ENCODE results near the gene CFAP206.

DNA sequence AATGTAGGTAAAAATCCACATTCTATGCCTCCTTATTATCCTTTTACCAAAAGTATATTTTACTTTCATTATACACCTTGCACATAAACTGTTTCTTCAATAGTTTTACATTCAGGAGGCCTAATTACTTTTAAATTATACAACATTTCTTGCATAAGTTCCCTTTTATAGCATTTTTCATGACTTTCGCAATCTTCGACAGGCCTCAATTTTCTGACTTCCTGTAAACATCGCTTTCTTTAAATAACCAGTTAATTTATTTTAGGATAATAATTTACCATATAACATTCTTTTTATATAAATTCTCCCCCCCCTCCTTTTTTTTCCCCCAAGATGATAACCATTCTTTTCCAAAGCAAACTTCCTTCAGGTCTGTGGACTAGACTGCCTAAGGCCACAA is 74.2 kb downstream of the CFAP206 start:
- no peak for TF ChIP-seq TOX (CRISPR knock-in tag; IDR thresholded peaks at IDR 0.05; ENCODE audit: borderline replicate concordance)
- no peak for TF ChIP-seq BACH2 (CRISPR knock-in tag; IDR thresholded peaks at IDR 0.05; ENCODE audit: borderline replicate concordance)
- TF ChIP-seq, protein P1, sequence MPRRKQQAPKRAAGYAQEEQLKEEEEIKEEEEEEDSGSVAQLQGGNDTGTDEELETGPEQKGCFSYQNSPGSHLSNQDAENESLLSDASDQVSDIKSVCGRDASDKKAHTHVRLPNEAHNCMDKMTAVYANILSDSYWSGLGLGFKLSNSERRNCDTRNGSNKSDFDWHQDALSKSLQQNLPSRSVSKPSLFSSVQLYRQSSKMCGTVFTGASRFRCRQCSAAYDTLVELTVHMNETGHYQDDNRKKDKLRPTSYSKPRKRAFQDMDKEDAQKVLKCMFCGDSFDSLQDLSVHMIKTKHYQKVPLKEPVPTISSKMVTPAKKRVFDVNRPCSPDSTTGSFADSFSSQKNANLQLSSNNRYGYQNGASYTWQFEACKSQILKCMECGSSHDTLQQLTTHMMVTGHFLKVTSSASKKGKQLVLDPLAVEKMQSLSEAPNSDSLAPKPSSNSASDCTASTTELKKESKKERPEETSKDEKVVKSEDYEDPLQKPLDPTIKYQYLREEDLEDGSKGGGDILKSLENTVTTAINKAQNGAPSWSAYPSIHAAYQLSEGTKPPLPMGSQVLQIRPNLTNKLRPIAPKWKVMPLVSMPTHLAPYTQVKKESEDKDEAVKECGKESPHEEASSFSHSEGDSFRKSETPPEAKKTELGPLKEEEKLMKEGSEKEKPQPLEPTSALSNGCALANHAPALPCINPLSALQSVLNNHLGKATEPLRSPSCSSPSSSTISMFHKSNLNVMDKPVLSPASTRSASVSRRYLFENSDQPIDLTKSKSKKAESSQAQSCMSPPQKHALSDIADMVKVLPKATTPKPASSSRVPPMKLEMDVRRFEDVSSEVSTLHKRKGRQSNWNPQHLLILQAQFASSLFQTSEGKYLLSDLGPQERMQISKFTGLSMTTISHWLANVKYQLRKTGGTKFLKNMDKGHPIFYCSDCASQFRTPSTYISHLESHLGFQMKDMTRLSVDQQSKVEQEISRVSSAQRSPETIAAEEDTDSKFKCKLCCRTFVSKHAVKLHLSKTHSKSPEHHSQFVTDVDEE (CRISPR knock-in tag; IDR thresholded peaks at IDR 0.05): no peak
- TF ChIP-seq ZFP3 (CRISPR knock-in tag; IDR thresholded peaks at IDR 0.05): no peak
- TF ChIP-seq, protein P2, sequence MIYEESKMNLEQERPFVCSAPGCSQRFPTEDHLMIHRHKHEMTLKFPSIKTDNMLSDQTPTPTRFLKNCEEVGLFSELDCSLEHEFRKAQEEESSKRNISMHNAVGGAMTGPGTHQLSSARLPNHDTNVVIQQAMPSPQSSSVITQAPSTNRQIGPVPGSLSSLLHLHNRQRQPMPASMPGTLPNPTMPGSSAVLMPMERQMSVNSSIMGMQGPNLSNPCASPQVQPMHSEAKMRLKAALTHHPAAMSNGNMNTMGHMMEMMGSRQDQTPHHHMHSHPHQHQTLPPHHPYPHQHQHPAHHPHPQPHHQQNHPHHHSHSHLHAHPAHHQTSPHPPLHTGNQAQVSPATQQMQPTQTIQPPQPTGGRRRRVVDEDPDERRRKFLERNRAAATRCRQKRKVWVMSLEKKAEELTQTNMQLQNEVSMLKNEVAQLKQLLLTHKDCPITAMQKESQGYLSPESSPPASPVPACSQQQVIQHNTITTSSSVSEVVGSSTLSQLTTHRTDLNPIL (CRISPR knock-in tag; IDR thresholded peaks at IDR 0.05; ENCODE audit: low read depth): no peak
- no peak for TF ChIP-seq ARNTL (CRISPR knock-in tag; IDR thresholded peaks at IDR 0.05; ENCODE audit: borderline replicate concordance, low read depth)
